ENCODE measurements around the gene ATXN7. TPM values are rescaled to one million over a fixed set of nuclear protein-coding genes. Genes with fewer than 3 reads are reported as not detected.
A peak's percentile ranks its signal among the peaks of the same experiment; 100 is the strongest.

ATXN7 gene
- total RNA-seq, 2 experiments from 2014 or later, result 27.1 to 58.3 TPM

GRCh38 chr3:63969876-63970275 lies 106.2 kb downstream of the ATXN7 start:
- Mint-ChIP-seq H3K36me3 (ENCODE audit: low read depth) (peaks cover 14% of the 10 kb centered on the region), H3K27ac (peak overlapping the region; percentile 89), H3K9me3 (ENCODE audit: low read depth) (no peaks in the 10 kb centered on the region), H3K4me1 (peaks cover 90% of the 10 kb centered on the region), H3K4me3 (peak overlapping the region; percentile 75), H3K27me3 (no peaks in the 10 kb centered on the region)
- ChIA-PET CTCF (interaction anchor here (1.0 to 10.3 kb wide), 3 partner anchors 9 to 38 kb away, joined by 3 to 117 read pairs (median 14); no protein-coding TSS in a partner anchor), POLR2A (interaction anchor here (1.6 kb wide), 1 partner anchor 9 kb away, joined by 4 read pairs; no protein-coding TSS in a partner anchor)
- peak; percentile 35 for ATAC-seq
- no peak for DNase-seq
- intact Hi-C loops (cut with DNase I, micrococcal nuclease), result loop anchor here (1.0 to 5.0 kb wide), 4 partner anchors 9 to 58 kb away; partner anchors contain the start of genes PSMD6 (in 2 of the 2) and SCAANT1 (in 1 of the 2)

GRCh38 chr3:63970631-63971475 lies 107.2 kb downstream of the ATXN7 start:
- Mint-ChIP-seq H3K27me3 (no peaks in the 10 kb centered on the region), H3K27ac (peak overlapping the region; percentile 89), H3K4me1 (peaks cover 92% of the 10 kb centered on the region), H3K4me3 (peak overlapping the region; percentile 75), H3K36me3 (ENCODE audit: low read depth) (peaks cover 14% of the 10 kb centered on the region), H3K9me3 (ENCODE audit: low read depth) (no peaks in the 10 kb centered on the region)
- intact Hi-C loops (cut with DNase I, micrococcal nuclease), result loop anchor here (1.0 kb wide), 1 partner anchor 8 kb away; no protein-coding TSS in a partner anchor
- DNase-seq, result no peak
- POLR2A ChIA-PET, result interaction anchor here (1.6 kb wide), 1 partner anchor 8 kb away, joined by 4 read pairs; no protein-coding TSS in a partner anchor
- ATAC-seq, result no peak
- CTCF ChIA-PET, result interaction anchor here (1.2 kb wide), 1 partner anchor 9 kb away, joined by 3 read pairs; no protein-coding TSS in a partner anchor

- intact Hi-C loops (cut with DNase I, micrococcal nuclease), result no loop called here
- Mint-ChIP-seq H3K9me3 (ENCODE audit: low read depth) (no peaks in the 10 kb centered on the region), H3K27me3 (no peaks in the 10 kb centered on the region), H3K4me1 (peaks cover 94% of the 10 kb centered on the region), H3K36me3 (ENCODE audit: low read depth) (peaks cover 14% of the 10 kb centered on the region), H3K27ac (peak overlapping the region; percentile 86), H3K4me3 (peak overlapping the region; percentile 33)
- ChIA-PET CTCF (interaction anchor here (0.7 to 1.8 kb wide), 3 partner anchors 8 to 25 kb away, joined by 3 to 14 read pairs (median 4); no protein-coding TSS in a partner anchor), POLR2A (no interaction called here)
- peak; percentile 51 for ATAC-seq
- DNase-seq, result no peak
These were observed 108.5 kb downstream of the ATXN7 start for GRCh38 chr3:63972196-63972595.

- no peak overlapping the region for H3K4me3 Mint-ChIP-seq
- ATAC-seq (no peak), DNase-seq (no peak)
- peak overlapping the region; percentile 86 for H3K27ac Mint-ChIP-seq
- ChIA-PET POLR2A (no interaction called here), CTCF (interaction anchor here (1.8 kb wide), 1 partner anchor 11 kb away, joined by 14 read pairs; no protein-coding TSS in a partner anchor)
- H3K9me3 Mint-ChIP-seq (ENCODE audit: low read depth), result no peaks in the 10 kb centered on the region
- intact Hi-C loops (cut with DNase I, micrococcal nuclease), result no loop called here
- H3K27me3 Mint-ChIP-seq, result no peaks in the 10 kb centered on the region
- H3K36me3 Mint-ChIP-seq (ENCODE audit: low read depth), result peaks cover 14% of the 10 kb centered on the region
- peaks cover 95% of the 10 kb centered on the region for H3K4me1 Mint-ChIP-seq
These were observed 109.3 kb downstream of the ATXN7 start for GRCh38 chr3:63972987-63973386.

- H3K36me3 Mint-ChIP-seq (ENCODE audit: low read depth), result peaks cover 14% of the 10 kb centered on the region
- POLR2A ChIA-PET, result no interaction called here
- H3K9me3 Mint-ChIP-seq (ENCODE audit: low read depth), result no peaks in the 10 kb centered on the region
- no peak overlapping the region for H3K4me3 Mint-ChIP-seq
- ATAC-seq (no peak), DNase-seq (no peak)
- CTCF ChIA-PET, result interaction anchor here (1.0 to 9.5 kb wide), 5 partner anchors 8 to 20 kb away, joined by 4 to 79 read pairs (median 8); no protein-coding TSS in a partner anchor
- intact Hi-C loops (cut with DNase I, micrococcal nuclease), result no loop called here
- H3K4me1 Mint-ChIP-seq, result peaks cover 95% of the 10 kb centered on the region
- H3K27me3 Mint-ChIP-seq, result no peaks in the 10 kb centered on the region
- peak overlapping the region; percentile 86 for H3K27ac Mint-ChIP-seq
These were observed 109.7 kb downstream of the ATXN7 start for GRCh38 chr3:63973406-63973805.

GRCh38 chr3:63974451-63974850 lies 110.8 kb downstream of the ATXN7 start:
- H3K4me3 Mint-ChIP-seq, result no peak overlapping the region
- peaks cover 95% of the 10 kb centered on the region for H3K4me1 Mint-ChIP-seq
- ATAC-seq, result no peak
- no peaks in the 10 kb centered on the region for H3K27me3 Mint-ChIP-seq
- ChIA-PET POLR2A (no interaction called here), CTCF (interaction anchor here (0.9 to 9.5 kb wide), 6 partner anchors 9 to 31 kb away, joined by 3 to 79 read pairs (median 5); no protein-coding TSS in a partner anchor)
- H3K9me3 Mint-ChIP-seq (ENCODE audit: low read depth), result no peaks in the 10 kb centered on the region
- H3K36me3 Mint-ChIP-seq (ENCODE audit: low read depth), result peaks cover 18% of the 10 kb centered on the region
- peak overlapping the region; percentile 27 for H3K27ac Mint-ChIP-seq
- intact Hi-C loops (cut with DNase I, micrococcal nuclease), result no loop called here
- DNase-seq, result no peak

GRCh38 chr3:63975723-63976122 lies 112.1 kb downstream of the ATXN7 start:
- H3K4me3 Mint-ChIP-seq, result no peak overlapping the region
- POLR2A ChIA-PET, result interaction anchor here (0.6 kb wide), 1 partner anchor 560 kb away, joined by 3 read pairs; no protein-coding TSS in a partner anchor
- H3K4me1 Mint-ChIP-seq, result peaks cover 95% of the 10 kb centered on the region
- H3K27ac Mint-ChIP-seq, result peak overlapping the region; percentile 97
- intact Hi-C loops (cut with DNase I, micrococcal nuclease), result no loop called here
- H3K36me3 Mint-ChIP-seq (ENCODE audit: low read depth), result peaks cover 28% of the 10 kb centered on the region
- ATAC-seq (no peak), DNase-seq (no peak)
- no peaks in the 10 kb centered on the region for H3K27me3 Mint-ChIP-seq
- CTCF ChIA-PET, result interaction anchor here (6.3 to 9.5 kb wide), 2 partner anchors 11 to 18 kb away, joined by 79 to 117 read pairs; no protein-coding TSS in a partner anchor
- H3K9me3 Mint-ChIP-seq (ENCODE audit: low read depth), result no peaks in the 10 kb centered on the region

- intact Hi-C loops (cut with DNase I, micrococcal nuclease), result no loop called here
- Mint-ChIP-seq H3K36me3 (ENCODE audit: low read depth) (peaks cover 29% of the 10 kb centered on the region), H3K27me3 (no peaks in the 10 kb centered on the region), H3K4me3 (no peak overlapping the region), H3K4me1 (peaks cover 95% of the 10 kb centered on the region), H3K27ac (peak overlapping the region; percentile 97), H3K9me3 (ENCODE audit: low read depth) (no peaks in the 10 kb centered on the region)
- POLR2A ChIA-PET, result interaction anchor here (0.6 kb wide), 1 partner anchor 559 kb away, joined by 3 read pairs; no protein-coding TSS in a partner anchor
- no peak for ATAC-seq
- no peak for DNase-seq
- CTCF ChIA-PET, result interaction anchor here (2.3 to 9.5 kb wide), 3 partner anchors 11 to 47 kb away, joined by 7 to 117 read pairs (median 79); partner anchors contain the start of gene PSMD6
These were observed 112.6 kb downstream of the ATXN7 start for GRCh38 chr3:63976161-63976871.

- peak overlapping the region; percentile 97 for H3K27ac Mint-ChIP-seq
- no peak for DNase-seq
- POLR2A ChIA-PET, result no interaction called here
These were observed 113.2 kb downstream of the ATXN7 start for GRCh38 chr3:63976872-63977200.

GRCh38 chr3:63977893-63978292 lies 114.2 kb downstream of the ATXN7 start:
- DNase-seq (no peak), ATAC-seq (peak; percentile 29)
- Mint-ChIP-seq H3K4me3 (no peak overlapping the region), H3K27me3 (no peaks in the 10 kb centered on the region), H3K27ac (peak overlapping the region; percentile 97), H3K4me1 (peaks cover 96% of the 10 kb centered on the region), H3K36me3 (ENCODE audit: low read depth) (peaks cover 38% of the 10 kb centered on the region), H3K9me3 (ENCODE audit: low read depth) (no peaks in the 10 kb centered on the region)
- POLR2A ChIA-PET, result interaction anchor here (0.7 to 1.6 kb wide), 3 partner anchors 10 to 62 kb away, joined by 3 to 7 read pairs (median 4); no protein-coding TSS in a partner anchor
- CTCF ChIA-PET, result interaction anchor here (1.3 to 9.5 kb wide), 4 partner anchors 13 to 46 kb away, joined by 5 to 117 read pairs (median 43); partner anchors contain the start of gene PSMD6
- intact Hi-C loops (cut with DNase I, micrococcal nuclease), result no loop called here

More at GRCh38 chr3:63976872-63977200, 113.2 kb downstream of the ATXN7 start:
- Mint-ChIP-seq H3K36me3 (ENCODE audit: low read depth) (peaks cover 32% of the 10 kb centered on the region), H3K4me1 (peaks cover 97% of the 10 kb centered on the region), H3K9me3 (ENCODE audit: low read depth) (no peaks in the 10 kb centered on the region), H3K27me3 (no peaks in the 10 kb centered on the region), H3K4me3 (no peak overlapping the region)
- ATAC-seq, result no peak
- intact Hi-C loops (cut with DNase I, micrococcal nuclease), result no loop called here
- CTCF ChIA-PET, result interaction anchor here (2.3 to 9.5 kb wide), 3 partner anchors 12 to 47 kb away, joined by 7 to 117 read pairs (median 79); partner anchors contain the start of gene PSMD6
